Stimulated activated CD8-positive, alpha-beta memory T cell treated with anti-CD3 and anti-CD28 coated beads, Interleukin-4, amount 100 ng/mL, for 4 hours (primary cell): ENCODE data around the gene CSGALNACT2.

Experiments used
- DNase-seq, 2 donors: peaks; one replicate each; pipeline ENCODE4 v3.0.0-alpha.2; 2020; ENCODE audit warnings: low read depth in 2 of 2, low spot score in 1 of 2

Gene CSGALNACT2

GRCh38 chr10:43227911-43228782 lies 89.9 kb downstream of the CSGALNACT2 start:
- DNase-seq: no peak

GRCh38 chr10:43228783-43229207 lies 90.5 kb downstream of the CSGALNACT2 start:
- no peak for DNase-seq

GRCh38 chr10:43229208-43230061 lies 91.2 kb downstream of the CSGALNACT2 start:
- DNase-seq: peak; percentile 27 to 48

GRCh38 chr10:43230101-43230908 lies 92.1 kb downstream of the CSGALNACT2 start:
- no peak for DNase-seq

- DNase-seq: no peak
Observed at GRCh38 chr10:43230909-43231522, 92.8 kb downstream of the CSGALNACT2 start.

- DNase-seq: no peak
Observed at GRCh38 chr10:43231523-43232078, 93.4 kb downstream of the CSGALNACT2 start.

GRCh38 chr10:43233601-43234430 lies 95.6 kb downstream of the CSGALNACT2 start:
- DNase-seq: no peak

GRCh38 chr10:43234471-43235041 lies 96.3 kb downstream of the CSGALNACT2 start:
- DNase-seq: no peak
